Measurements from ENCODE around the gene TMED4. TPM values are rescaled to one million over a fixed set of nuclear protein-coding genes. Genes with fewer than 3 reads are reported as not detected.

The TMED4 gene
- total RNA-seq, 4 donors from 2014 or later: 85.8 to 162 (median 101) TPM

GRCh38 chr7:44540592-44541027, 41.4 kb downstream of the TMED4 start:
- no peak overlapping the region for H3K27ac ChIP-seq
- no peaks in the 10 kb centered on the region for H3K36me3 ChIP-seq
- no peaks in the 10 kb centered on the region for H3K9me3 ChIP-seq
- no peaks in the 10 kb centered on the region for H3K4me1 ChIP-seq
- DNase-seq (no peak), ATAC-seq (no peak)
- in situ Hi-C loops (cut with MboI; ENCODE audit: low sequenced_read_pairs in 4 of 4) (no loop called here), intact Hi-C loops (cut with DNase I; ENCODE audit: low total_unique reads) (no loop called here)
- no peak for TF ChIP-seq POLR2A (IDR thresholded peaks at IDR 0.05)
- TF ChIP-seq CTCF (IDR thresholded peaks at IDR 0.05 in 4 of 5, conservative IDR thresholded peaks at IDR 0.05 in 1 of 5): no peak
- no peak overlapping the region for H3K4me3 ChIP-seq
- H3K27me3 ChIP-seq: no peaks in the 10 kb centered on the region

GRCh38 chr7:44539669-44540506, 42.1 kb downstream of the TMED4 start:
- ATAC-seq (no peak), DNase-seq (no peak)
- TF ChIP-seq POLR2A (IDR thresholded peaks at IDR 0.05): no peak
- no peak for TF ChIP-seq CTCF (IDR thresholded peaks at IDR 0.05 in 4 of 5, conservative IDR thresholded peaks at IDR 0.05 in 1 of 5)
- Histone ChIP-seq H3K9me3 (no peaks in the 10 kb centered on the region), H3K27me3 (no peaks in the 10 kb centered on the region), H3K36me3 (no peaks in the 10 kb centered on the region), H3K4me3 (no peak overlapping the region), H3K27ac (no peak overlapping the region), H3K4me1 (no peaks in the 10 kb centered on the region)
- in situ Hi-C loops (cut with MboI; ENCODE audit: low sequenced_read_pairs in 4 of 4) (no loop called here), intact Hi-C loops (cut with DNase I; ENCODE audit: low total_unique reads) (no loop called here)

GRCh38 chr7:44538798-44539668, 43.0 kb downstream of the TMED4 start:
- in situ Hi-C loops (cut with MboI; ENCODE audit: low sequenced_read_pairs in 4 of 4): no loop called here

More at GRCh38 chr7:44538798-44539668, 43.0 kb downstream of the TMED4 start:
- intact Hi-C loops (cut with DNase I; ENCODE audit: low total_unique reads): no loop called here
- DNase-seq (no peak), ATAC-seq (no peak)
- no peak overlapping the region for H3K27ac ChIP-seq
- H3K4me1 ChIP-seq: no peaks in the 10 kb centered on the region
- no peaks in the 10 kb centered on the region for H3K36me3 ChIP-seq
- no peak overlapping the region for H3K4me3 ChIP-seq
- no peaks in the 10 kb centered on the region for H3K27me3 ChIP-seq
- TF ChIP-seq CTCF (IDR thresholded peaks at IDR 0.05 in 4 of 5, conservative IDR thresholded peaks at IDR 0.05 in 1 of 5) (no peak), POLR2A (IDR thresholded peaks at IDR 0.05) (no peak)
- H3K9me3 ChIP-seq: no peaks in the 10 kb centered on the region

Measured in gastrocnemius medialis (tissue), 4 donors.